Measurements from ENCODE around the gene SPAG6. TPM values are rescaled to one million over a fixed set of nuclear protein-coding genes. Genes with fewer than 3 reads are reported as not detected.

SPAG6 gene
- total RNA-seq, 1 experiment from 2014 or later = 0.79 TPM

- no peak overlapping the region for H3K4me3 Mint-ChIP-seq (ENCODE audit: unreplicated experiment)
- CTCF ChIA-PET = no interaction called here
- no peak for TF ChIP-seq CTCF (IDR thresholded peaks at IDR 0.05; ENCODE audit: insufficient read depth in 1 of 2, low read depth in 1 of 2, low read length in 1 of 2, severe bottlenecking in 1 of 2, unreplicated experiment in 1 of 2)
- no peaks in the 10 kb centered on the region for H3K4me1 ChIP-seq
- H3K27me3 ChIP-seq (replicated peaks; ENCODE audit: control insufficient read depth, insufficient read depth, low read length) = no peaks in the 10 kb centered on the region
- intact Hi-C loops (cut with micrococcal nuclease; ENCODE audit: unreplicated experiment) = no loop called here
- H3K9me3 Mint-ChIP-seq (ENCODE audit: unreplicated experiment) = no peaks in the 10 kb centered on the region
- DNase-seq = no peak
- H3K27me3 Mint-ChIP-seq (ENCODE audit: insufficient read depth, unreplicated experiment) = no peaks in the 10 kb centered on the region
- H3K4me3 ChIP-seq (ENCODE audit: low read depth, low read length) = no peak overlapping the region
- POLR2A ChIA-PET = no interaction called here
- no TSS peak for BruUV-seq (replicated peaks)
- no peak overlapping the region for H3K27ac Mint-ChIP-seq (ENCODE audit: unreplicated experiment)
- peaks cover 7% of the 10 kb centered on the region for H3K4me1 Mint-ChIP-seq (ENCODE audit: low read depth, unreplicated experiment)
- no peaks in the 10 kb centered on the region for H3K9me3 ChIP-seq
- no peaks in the 10 kb centered on the region for H3K36me3 ChIP-seq (ENCODE audit: control insufficient read depth, insufficient read depth, low read length)
- H3K36me3 Mint-ChIP-seq (ENCODE audit: insufficient read depth, unreplicated experiment) = no peaks in the 10 kb centered on the region
Measured at GRCh38 chr10:22369434-22370072, 24.3 kb downstream of the SPAG6 start.

- Mint-ChIP-seq H3K36me3 (ENCODE audit: insufficient read depth, unreplicated experiment) (no peaks in the 10 kb centered on the region), H3K27me3 (ENCODE audit: insufficient read depth, unreplicated experiment) (no peaks in the 10 kb centered on the region), H3K4me1 (ENCODE audit: low read depth, unreplicated experiment) (peaks cover 7% of the 10 kb centered on the region), H3K4me3 (ENCODE audit: unreplicated experiment) (no peak overlapping the region), H3K9me3 (ENCODE audit: unreplicated experiment) (no peaks in the 10 kb centered on the region), H3K27ac (ENCODE audit: unreplicated experiment) (no peak overlapping the region)
- Histone ChIP-seq H3K4me1 (no peaks in the 10 kb centered on the region), H3K36me3 (ENCODE audit: control insufficient read depth, insufficient read depth, low read length) (no peaks in the 10 kb centered on the region), H3K4me3 (ENCODE audit: low read depth, low read length) (no peak overlapping the region), H3K9me3 (no peaks in the 10 kb centered on the region), H3K27me3 (replicated peaks; ENCODE audit: control insufficient read depth, insufficient read depth, low read length) (no peaks in the 10 kb centered on the region)
- DNase-seq = no peak
- CTCF ChIA-PET = no interaction called here
- intact Hi-C loops (cut with micrococcal nuclease; ENCODE audit: unreplicated experiment) = no loop called here
- POLR2A ChIA-PET = no interaction called here
- no TSS peak for BruUV-seq (replicated peaks)
- no peak for TF ChIP-seq CTCF (IDR thresholded peaks at IDR 0.05; ENCODE audit: insufficient read depth in 1 of 2, low read depth in 1 of 2, low read length in 1 of 2, severe bottlenecking in 1 of 2, unreplicated experiment in 1 of 2)
Measured at GRCh38 chr10:22370320-22370719, 25.0 kb downstream of the SPAG6 start.

GRCh38 chr10:22372298-22372697 is 27.0 kb downstream of the SPAG6 start:
- H3K4me1 ChIP-seq = no peaks in the 10 kb centered on the region
- BruUV-seq (replicated peaks) = no TSS peak
- no peaks in the 10 kb centered on the region for H3K27me3 ChIP-seq (replicated peaks; ENCODE audit: control insufficient read depth, insufficient read depth, low read length)
- Mint-ChIP-seq H3K27me3 (ENCODE audit: insufficient read depth, unreplicated experiment) (no peaks in the 10 kb centered on the region), H3K36me3 (ENCODE audit: insufficient read depth, unreplicated experiment) (no peaks in the 10 kb centered on the region), H3K4me3 (ENCODE audit: unreplicated experiment) (no peak overlapping the region), H3K4me1 (ENCODE audit: low read depth, unreplicated experiment) (no peaks in the 10 kb centered on the region), H3K27ac (ENCODE audit: unreplicated experiment) (no peak overlapping the region), H3K9me3 (ENCODE audit: unreplicated experiment) (no peaks in the 10 kb centered on the region)
- ChIA-PET POLR2A (no interaction called here), CTCF (no interaction called here)
- H3K9me3 ChIP-seq = no peaks in the 10 kb centered on the region
- no peak for DNase-seq
- intact Hi-C loops (cut with micrococcal nuclease; ENCODE audit: unreplicated experiment) = no loop called here
- TF ChIP-seq CTCF (IDR thresholded peaks at IDR 0.05; ENCODE audit: insufficient read depth in 1 of 2, low read depth in 1 of 2, low read length in 1 of 2, severe bottlenecking in 1 of 2, unreplicated experiment in 1 of 2) = no peak
- H3K4me3 ChIP-seq (ENCODE audit: low read depth, low read length) = no peak overlapping the region
- H3K36me3 ChIP-seq (ENCODE audit: control insufficient read depth, insufficient read depth, low read length) = no peaks in the 10 kb centered on the region

Data from Caco-2 (cell line).